Testis (tissue), 2 donors: Measurements from ENCODE around the gene TUT7.

Source experiments
- CTCF ChIP-seq, 3 experiments: fragments of 450-650 bp in 2 of 3; fragments of 200-600 bp in 1 of 3; sonication (generic) in 1 of 3; IDR thresholded peaks; one replicate each; pipeline ENCODE4 v1.5.1; 2016 to 2019; ENCODE audit warnings: antibody characterized with exemption in 3 of 3, mild to moderate bottlenecking in 2 of 3, moderate library complexity in 1 of 3
- POLR2A ChIP-seq: fragments of 450-650 bp; IDR thresholded peaks from one replicate; pipeline ENCODE4 v1.6.1; 2017; ENCODE audit warnings: antibody characterized with exemption, mild to moderate bottlenecking, moderate library complexity

GRCh38 chr9:86304236-86304730 is 49.9 kb downstream of the TUT7 start:
- no peak for TF ChIP-seq CTCF (IDR thresholded peaks at IDR 0.05)
- TF ChIP-seq POLR2A, result no peak
